GM19025 (cell line): Measurements from ENCODE around the gene CCL15.
"Not testable (repeated sequence)": the region's sequence is repeated elsewhere in the genome, so short reads cannot be mapped to it uniquely, and the experiment has no call there.

Source experiments
- ATAC-seq: cut with Tn5 transposase; IDR thresholded peaks from one replicate; pipeline ENCODE4 v1.9.1; 2021; ENCODE audit warnings: mild to moderate bottlenecking, low read depth, moderate library complexity; ENCODE audit not compliant: unreplicated experiment

CCL15 gene, protein sequence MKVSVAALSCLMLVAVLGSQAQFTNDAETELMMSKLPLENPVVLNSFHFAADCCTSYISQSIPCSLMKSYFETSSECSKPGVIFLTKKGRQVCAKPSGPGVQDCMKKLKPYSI

GRCh38 chr17:36001110-36001771 is at the start of gene CCL15:
Gene CCL15, minus strand, starts transcription at chr17:36001553. Its CDS starts 61 bp downstream, at chr17:36001492.
- ATAC-seq, result no peak

DNA sequence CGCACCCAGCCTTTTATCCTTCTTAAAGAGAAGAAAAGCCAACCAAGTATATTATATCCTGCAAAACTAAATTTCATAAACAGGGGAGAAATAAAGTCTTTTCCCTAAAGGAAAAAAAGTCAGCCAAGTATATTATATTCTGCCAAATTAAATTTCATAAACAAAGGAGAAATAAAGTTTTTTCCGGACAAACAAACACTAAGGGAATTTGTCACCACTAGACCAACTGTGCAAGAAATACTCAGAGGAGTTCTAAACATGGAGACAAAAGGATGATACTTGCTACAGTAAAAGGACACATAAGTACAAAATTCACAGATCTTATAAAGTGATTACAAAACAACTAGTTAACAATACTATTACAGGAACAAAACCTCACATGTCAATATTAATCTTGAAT is 48.3 kb upstream of the CCL15 start:
- no peak for ATAC-seq

- ATAC-seq, result no peak
These were observed 46.7 kb upstream of the CCL15 start for GRCh38 chr17:36048066-36048465.

DNA sequence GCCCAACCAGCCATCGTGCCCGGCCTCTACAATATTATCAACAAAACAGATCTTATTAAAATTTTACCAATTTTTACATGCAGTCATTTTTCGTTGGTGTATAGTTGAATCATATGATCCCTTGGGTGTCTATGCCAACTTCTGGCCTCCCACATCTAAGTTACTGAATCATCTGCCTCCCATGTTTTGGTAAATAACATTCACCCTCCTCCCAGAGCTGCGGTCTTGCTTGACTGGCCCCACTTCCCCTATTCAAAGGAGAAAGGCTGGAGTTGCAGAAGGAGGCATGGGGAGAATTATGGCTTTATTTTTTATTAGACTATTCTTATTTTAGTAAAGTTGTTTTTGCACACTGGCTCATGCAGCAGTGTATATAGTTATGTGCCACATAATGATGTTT is 34.9 kb upstream of the CCL15 start:
- ATAC-seq, result no peak

DNA sequence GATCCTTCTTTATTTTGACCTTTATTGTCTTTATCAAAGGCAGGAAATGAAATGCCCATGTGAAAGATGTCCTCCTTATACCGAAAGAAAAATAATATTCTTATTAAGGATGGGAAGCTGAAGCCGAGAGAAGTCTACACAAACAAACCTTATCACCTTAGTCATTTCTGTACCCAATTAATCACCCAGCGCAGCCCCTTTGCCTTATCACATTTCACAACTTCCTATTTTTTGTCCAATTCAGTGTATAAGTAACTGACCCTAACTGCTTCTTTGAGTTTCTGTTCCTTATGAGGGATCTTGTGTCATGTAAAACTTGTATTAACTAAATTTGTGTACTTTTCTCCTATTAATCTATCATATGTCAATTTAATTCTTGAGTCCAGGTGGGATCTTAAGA is 32.8 kb upstream of the CCL15 start:
- no peak for ATAC-seq

- no peak for ATAC-seq
These were observed 29.6 kb upstream of the CCL15 start for GRCh38 chr17:36030956-36031355.

GRCh38 chr17:36027761-36028160 is 26.4 kb upstream of the CCL15 start:
- no peak for ATAC-seq

DNA sequence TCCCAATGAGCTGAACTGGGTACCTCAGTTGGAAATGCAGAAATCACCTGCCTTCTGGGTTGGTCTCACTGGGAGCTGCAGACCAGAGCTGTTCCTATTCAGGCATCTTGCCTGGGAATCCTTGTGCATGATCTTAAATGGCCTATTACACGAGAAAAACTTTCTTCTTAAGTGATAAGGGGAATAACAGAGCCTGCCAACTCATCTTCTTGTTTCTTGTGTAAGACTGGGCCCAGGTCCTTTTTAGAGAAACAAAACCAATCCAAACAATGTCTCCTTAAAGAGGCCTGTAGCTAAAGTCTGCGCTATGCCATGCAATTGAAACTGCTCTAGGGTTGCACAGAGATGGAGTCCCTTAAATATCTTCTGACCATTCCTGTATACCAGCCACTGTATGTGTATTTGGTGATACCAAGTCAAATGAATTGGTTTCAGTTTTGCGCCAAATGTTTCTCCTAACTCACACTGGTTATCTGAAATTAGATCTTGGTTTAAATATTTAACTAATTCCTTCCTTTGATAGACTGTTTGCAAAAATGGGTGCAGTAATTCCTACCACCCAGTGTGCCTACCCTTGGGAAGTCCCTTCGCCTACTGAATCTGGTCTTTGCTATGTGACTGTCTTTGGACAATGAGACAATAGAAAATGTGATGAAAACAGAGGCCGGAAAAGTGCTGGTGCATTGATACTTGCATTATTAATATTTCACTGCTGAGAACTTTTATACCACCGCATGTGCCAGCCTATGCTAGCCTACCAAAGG is 22.9 kb upstream of the CCL15 start:
- no peak for ATAC-seq

GRCh38 chr17:36019423-36019822 is 18.1 kb upstream of the CCL15 start:
- no peak for ATAC-seq

GRCh38 chr17:36017799-36018198 is 16.4 kb upstream of the CCL15 start, which contains the start of gene CCL23:
Gene CCL23, minus strand, starts transcription at chr17:36017972. Its CDS starts 75 bp downstream, at chr17:36017897.
- no peak for ATAC-seq

DNA sequence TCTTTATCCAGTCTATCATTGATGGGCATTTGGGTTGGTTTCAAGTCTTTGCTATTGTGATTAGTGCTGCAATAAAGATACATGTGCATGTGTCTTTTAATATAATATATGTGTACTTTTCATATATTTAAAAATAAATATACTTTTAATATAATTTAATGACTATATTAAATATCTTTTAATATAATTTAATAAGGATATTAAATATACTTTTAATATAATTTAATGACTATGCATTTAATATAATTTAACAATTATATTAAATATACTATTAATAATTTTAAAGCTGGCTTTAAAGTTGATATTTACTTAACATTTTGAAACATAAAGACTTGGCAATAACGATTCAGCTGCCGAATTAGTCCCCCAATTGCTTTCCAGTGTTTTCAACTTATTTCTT is 15.2 kb upstream of the CCL15 start:
- ATAC-seq, result no peak

GRCh38 chr17:36015895-36016294 is 14.5 kb upstream of the CCL15 start:
- ATAC-seq, result not testable (repeated sequence)

GRCh38 chr17:36014946-36015345 is 13.6 kb upstream of the CCL15 start:
- ATAC-seq, result no peak

DNA sequence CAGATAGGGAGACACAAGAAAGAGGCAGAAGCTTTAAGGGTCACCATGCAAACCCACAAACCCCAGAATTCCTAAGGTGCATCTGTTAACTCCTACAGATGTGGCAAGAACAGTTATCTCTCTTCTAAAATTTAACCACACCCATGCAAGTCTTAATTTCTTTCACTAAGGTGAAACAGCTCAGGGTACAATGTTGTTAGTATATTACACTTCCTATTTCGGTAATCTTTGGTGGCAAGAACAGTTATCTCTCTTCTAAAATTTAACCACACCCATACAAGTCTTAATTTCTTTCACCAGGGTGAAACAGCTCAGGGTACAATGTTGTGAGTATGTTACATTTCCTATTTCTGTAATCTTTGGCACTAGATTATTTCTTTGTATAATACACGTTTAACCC is 9.8 kb upstream of the CCL15 start:
- ATAC-seq, result no peak

- no peak for ATAC-seq
These were observed 7.8 kb upstream of the CCL15 start for GRCh38 chr17:36008998-36009665.

GRCh38 chr17:36004594-36005108 is 3.3 kb upstream of the CCL15 start:
- ATAC-seq, result no peak

DNA sequence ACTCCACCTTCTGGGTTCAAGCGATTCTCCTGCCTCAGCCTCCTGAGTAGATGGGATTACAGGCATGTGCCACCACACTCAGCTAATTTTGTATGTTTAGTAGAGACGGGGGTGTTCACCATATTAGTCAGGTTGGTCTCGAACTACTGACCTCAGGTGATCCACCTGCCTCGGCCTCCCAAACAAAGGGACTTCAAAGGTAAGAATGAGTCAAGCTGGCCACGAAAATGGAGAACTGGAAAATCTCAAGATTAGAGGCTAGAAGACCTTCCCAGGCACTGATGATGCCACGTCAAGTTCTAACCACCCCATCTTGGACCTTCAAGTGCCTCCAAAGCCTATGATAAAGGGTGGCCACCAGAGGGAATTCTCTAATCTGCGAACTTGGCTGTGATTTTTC is 1.3 kb upstream of the CCL15 start:
- no peak for ATAC-seq

- ATAC-seq, result no peak
These were observed 680 bp upstream of the CCL15 start for GRCh38 chr17:36001862-36002603.

GRCh38 chr17:36000732-36001109 is 632 bp downstream of the CCL15 start:
- no peak for ATAC-seq

GRCh38 chr17:35998756-35999155 is 2.6 kb downstream of the CCL15 start:
- no peak for ATAC-seq
